ENCODE results near the gene PALLD. TPM values are rescaled to one million over a fixed set of nuclear protein-coding genes. Genes with fewer than 3 reads are reported as not detected.
"Not testable (repeated sequence)": the region's sequence is repeated elsewhere in the genome, so short reads cannot be mapped to it uniquely, and the experiment has no call there.

PALLD gene
- total RNA-seq, 2 donors from 2014 or later = 649 to 791 TPM

GRCh38 chr4:168488869-168489274, 8.0 kb upstream of the PALLD start:
- no peak for DNase-seq (ENCODE audit: low spot score)
- intact Hi-C loops (cut with DNase I) = no loop called here

DNA sequence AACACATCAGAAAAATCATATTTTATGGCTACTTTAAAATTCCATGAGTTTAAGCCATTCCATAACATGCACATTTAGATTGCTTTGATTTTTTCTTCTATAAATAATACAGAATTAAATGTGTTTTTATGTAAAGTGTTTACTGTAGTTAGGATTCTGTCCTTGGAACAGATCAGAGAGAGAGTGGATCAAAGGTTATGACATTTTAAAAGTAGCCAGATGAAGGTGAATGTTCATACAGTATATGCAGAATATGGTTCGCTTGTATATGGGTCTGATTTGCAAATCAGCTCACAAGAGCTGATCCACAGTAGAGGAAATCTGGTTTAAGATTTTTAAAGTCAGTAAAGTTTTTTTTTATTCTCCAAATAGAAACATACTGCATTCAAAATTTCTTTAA, 7.2 kb upstream of the PALLD start:
- DNase-seq (ENCODE audit: low spot score) = no peak
- intact Hi-C loops (cut with DNase I) = no loop called here

- intact Hi-C loops (cut with DNase I) = no loop called here
Measured at GRCh38 chr4:168490711-168491110, 6.1 kb upstream of the PALLD start.

GRCh38 chr4:168491563-168491962, 5.3 kb upstream of the PALLD start:
- no peak for DNase-seq (ENCODE audit: low spot score)
- intact Hi-C loops (cut with DNase I) = no loop called here

More at GRCh38 chr4:168490711-168491110, 6.1 kb upstream of the PALLD start:
- no peak for DNase-seq (ENCODE audit: low spot score)

- intact Hi-C loops (cut with DNase I) = no loop called here
- DNase-seq (ENCODE audit: low spot score) = no peak
Measured at GRCh38 chr4:168498251-168498650, 1.4 kb downstream of the PALLD start.

- intact Hi-C loops (cut with DNase I) = no loop called here
Measured at GRCh38 chr4:168499241-168499640, 2.4 kb downstream of the PALLD start.

GRCh38 chr4:168501407-168501806, 4.6 kb downstream of the PALLD start:
- intact Hi-C loops (cut with DNase I) = no loop called here
- DNase-seq (ENCODE audit: low spot score) = no peak

More at GRCh38 chr4:168499241-168499640, 2.4 kb downstream of the PALLD start:
- no peak for DNase-seq (ENCODE audit: low spot score)

GRCh38 chr4:168502861-168503260, 6.0 kb downstream of the PALLD start:
- intact Hi-C loops (cut with DNase I) = no loop called here
- no peak for DNase-seq (ENCODE audit: low spot score)

DNA sequence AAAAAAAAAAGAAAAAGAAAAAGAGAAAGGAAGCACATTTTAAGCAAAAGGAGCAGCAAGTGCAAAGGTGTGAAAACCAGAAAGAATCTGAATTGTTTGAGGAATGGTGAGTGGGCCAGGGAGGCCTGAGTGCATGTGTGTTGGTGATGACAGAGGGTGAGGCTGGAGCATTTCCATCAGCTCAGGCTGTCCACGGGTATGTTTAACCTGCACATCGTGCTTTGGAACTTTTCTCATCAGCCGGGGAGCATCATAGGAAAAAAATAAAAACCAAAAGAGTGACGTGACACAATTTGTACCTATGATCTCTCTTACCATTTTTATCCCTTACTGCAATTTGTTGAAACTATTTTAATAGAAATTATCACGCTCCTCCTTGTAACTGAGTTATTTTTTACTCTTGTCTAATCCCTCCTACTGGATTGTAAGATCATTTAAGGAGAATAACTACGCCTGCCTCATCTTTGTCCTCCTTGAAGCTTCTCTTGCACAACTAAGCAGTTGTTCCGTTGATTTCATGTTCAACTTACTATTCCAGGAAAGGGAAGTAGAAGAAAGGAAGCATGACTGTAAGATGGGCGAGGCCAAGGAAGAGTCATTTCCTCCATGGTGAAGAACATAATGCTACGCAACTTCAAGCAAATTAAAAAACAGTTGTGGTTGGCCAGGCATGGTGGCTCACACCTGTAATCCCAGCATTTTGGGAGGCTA, 7.0 kb downstream of the PALLD start:
- intact Hi-C loops (cut with DNase I) = no loop called here
- no peak for DNase-seq (ENCODE audit: low spot score)

GRCh38 chr4:168504526-168504925, 7.7 kb downstream of the PALLD start:
- DNase-seq (ENCODE audit: low spot score) = no peak
- intact Hi-C loops (cut with DNase I) = no loop called here

DNA sequence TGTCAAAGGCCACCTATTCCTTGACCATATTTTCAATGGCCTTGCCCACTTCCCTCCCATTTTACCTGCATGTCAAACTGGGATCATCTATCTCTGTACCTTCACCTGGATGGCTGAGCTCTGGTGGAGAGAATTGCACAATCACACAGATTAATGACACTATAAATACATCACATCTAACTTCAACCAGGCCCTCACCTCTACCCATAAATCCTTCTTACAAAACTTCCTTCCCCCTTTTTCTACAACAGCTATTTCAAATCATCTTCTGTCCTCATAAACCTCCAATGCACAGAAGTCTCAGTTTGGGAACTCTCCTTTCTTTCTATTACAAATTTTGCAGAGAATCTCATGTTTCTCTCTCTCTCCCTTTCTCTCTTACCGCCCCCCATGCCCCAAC, 9.2 kb downstream of the PALLD start:
- intact Hi-C loops (cut with DNase I) = no loop called here
- no peak for DNase-seq (ENCODE audit: low spot score)

GRCh38 chr4:168507178-168507815, 10.4 kb downstream of the PALLD start:
- intact Hi-C loops (cut with DNase I) = no loop called here
- DNase-seq (ENCODE audit: low spot score) = no peak

DNA sequence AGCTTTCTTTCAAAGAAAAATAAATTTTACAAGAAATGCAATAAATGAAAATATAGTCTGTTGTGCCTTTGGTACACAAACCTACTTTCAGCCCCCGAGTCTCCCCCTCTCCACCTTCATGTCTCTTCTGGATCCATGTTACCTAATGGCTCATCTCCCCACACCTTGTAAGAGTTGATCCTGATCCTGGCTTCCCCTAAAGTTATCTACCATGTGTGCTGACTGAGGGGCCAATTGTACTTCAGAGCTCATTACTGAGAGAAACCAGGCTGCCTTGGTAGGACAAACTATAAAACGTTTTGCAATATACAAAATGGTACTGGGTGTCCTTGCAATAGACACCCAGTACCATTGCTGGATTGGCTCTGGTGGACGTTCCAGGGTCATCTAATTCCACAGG, 11.8 kb downstream of the PALLD start:
- intact Hi-C loops (cut with DNase I) = no loop called here
- DNase-seq (ENCODE audit: low spot score) = no peak

DNA sequence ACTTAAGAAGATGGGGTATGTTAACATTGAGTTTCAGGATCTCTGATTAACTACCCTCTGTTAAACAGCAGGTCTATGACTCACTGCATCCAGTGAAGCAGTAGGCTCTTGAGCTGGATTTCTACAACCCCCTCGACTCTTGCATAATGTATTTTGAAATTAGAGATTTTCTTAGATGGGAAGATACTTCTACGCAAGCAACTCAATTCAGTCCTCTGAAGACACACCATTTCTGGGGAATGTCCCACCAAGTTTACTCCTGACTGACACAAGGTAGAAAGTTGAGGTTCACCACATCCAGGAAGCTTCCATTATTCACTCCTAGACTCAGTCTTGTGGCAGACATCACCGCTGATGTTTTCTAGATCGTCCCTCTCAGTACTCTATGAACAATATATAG, 12.9 kb downstream of the PALLD start:
- intact Hi-C loops (cut with DNase I) = loop anchor here in 1 of 2 donors (10.0 kb wide), 1 partner anchor 495 kb away; no protein-coding TSS in a partner anchor

GRCh38 chr4:168511780-168512489, 15.1 kb downstream of the PALLD start:
- DNase-seq (ENCODE audit: low spot score) = no peak
- intact Hi-C loops (cut with DNase I) = loop anchor here in 1 of 2 donors (10.0 kb wide), 1 partner anchor 493 kb away; no protein-coding TSS in a partner anchor

More for the DNA sequence above, 12.9 kb downstream of the PALLD start:
- no peak for DNase-seq (ENCODE audit: low spot score)

- not testable (repeated sequence) for DNase-seq (ENCODE audit: low spot score)
- intact Hi-C loops (cut with DNase I) = loop anchor here in 1 of 2 donors (10.0 kb wide), 1 partner anchor 491 kb away; no protein-coding TSS in a partner anchor
Measured at GRCh38 chr4:168513826-168514225, 17.0 kb downstream of the PALLD start.

DNA sequence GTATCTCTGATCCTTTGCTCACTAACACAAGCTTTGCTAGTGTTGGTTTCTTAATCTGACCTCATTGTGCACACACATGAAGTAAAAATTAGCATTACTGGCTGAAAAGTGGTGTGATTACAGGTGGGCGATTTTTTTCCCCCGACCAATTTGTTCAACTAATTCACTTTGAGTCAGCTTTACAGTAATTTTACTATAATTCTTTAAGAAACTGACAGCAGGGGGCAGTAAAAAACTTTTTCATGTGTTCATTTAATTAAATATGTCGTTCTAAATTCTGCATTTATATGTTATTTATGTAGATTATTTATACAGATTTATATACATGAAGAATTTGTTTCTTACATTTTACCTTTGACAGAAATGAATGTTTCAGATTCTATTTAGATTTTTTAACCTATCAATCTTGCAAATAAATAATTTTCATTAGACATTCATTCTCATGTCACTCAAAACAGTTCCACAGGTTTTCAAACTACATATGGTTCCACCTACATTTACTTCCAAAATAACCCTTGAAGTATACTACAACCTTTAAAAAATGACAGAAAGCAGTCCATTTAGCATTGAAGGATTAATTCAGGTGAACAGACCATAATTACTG, 17.5 kb downstream of the PALLD start:
- DNase-seq (ENCODE audit: low spot score) = no peak
- intact Hi-C loops (cut with DNase I) = loop anchor here in 1 of 2 donors (10.0 kb wide), 1 partner anchor 490 kb away; no protein-coding TSS in a partner anchor

DNA sequence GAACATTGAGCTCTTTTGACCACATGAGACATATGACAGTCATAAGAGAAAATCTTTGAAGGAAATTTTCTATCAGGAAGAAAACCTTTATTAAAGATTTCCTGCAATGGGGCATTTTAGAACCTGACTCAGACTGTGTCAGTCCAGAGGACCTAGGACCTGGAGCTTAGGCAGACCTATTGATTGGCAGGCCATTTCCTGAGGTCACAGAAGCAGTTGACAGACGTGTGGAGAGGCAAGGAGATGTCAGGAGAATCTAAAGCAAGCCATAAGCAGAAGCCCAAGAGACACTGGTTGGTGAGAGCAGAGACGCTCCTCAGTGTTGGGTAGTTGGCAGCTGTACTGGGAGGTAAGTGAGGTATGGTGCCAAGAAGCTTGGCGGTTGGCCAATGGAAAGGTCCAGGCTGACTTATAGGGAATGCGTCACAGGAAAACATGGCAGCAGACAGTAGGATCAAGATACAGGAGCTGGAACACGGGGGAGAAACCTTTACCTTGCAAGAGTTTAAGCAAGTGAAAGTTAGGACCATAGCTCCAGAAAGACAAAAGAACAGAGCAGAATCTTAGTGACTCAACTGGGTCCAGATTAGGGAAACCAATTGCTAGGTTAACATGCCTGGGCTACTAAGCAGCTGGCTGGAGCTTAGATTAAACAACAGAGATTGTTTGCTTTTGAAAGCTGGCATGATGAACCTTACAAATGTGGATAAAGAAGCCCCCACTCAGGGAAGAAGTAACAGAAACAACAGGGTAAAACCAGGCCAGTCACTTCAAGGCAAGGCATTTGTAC, 18.6 kb downstream of the PALLD start:
- intact Hi-C loops (cut with DNase I) = loop anchor here in 1 of 2 donors (10.0 kb wide), 1 partner anchor 489 kb away; no protein-coding TSS in a partner anchor
- DNase-seq (ENCODE audit: low spot score) = no peak

DNA sequence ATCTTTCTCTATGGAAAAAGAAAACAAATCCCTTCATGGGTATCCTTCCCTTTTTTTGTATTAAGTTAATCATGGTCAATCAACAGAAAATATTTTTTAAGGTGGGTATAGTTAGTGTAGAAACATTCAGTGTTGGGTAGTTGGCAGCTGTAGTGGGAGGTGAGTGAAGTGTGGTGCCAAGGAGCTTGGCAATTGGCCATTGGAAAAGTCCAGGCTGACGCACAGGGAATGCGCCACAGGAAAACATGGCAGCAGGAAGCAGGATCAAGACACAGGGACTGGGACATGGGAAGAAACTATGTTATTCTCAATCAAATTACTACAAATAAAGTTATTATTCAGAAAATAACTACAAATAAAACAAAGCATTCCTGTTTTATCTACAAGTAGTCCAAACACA, 20.0 kb downstream of the PALLD start:
- intact Hi-C loops (cut with DNase I) = loop anchor here in 1 of 2 donors (10.0 kb wide), 1 partner anchor 488 kb away; no protein-coding TSS in a partner anchor

More for the DNA sequence above, 20.0 kb downstream of the PALLD start:
- DNase-seq (ENCODE audit: low spot score) = no peak

Data from posterior vena cava (tissue), 2 donors.